ENCODE data around the gene PRRC2B. TPM values are rescaled to one million over a fixed set of nuclear protein-coding genes. Genes with fewer than 3 reads are reported as not detected.

The PRRC2B gene
- total and polyA plus RNA-seq, 7 donors = 22.7 to 114 (median 63.6) TPM

- intact Hi-C loops (cut with DNase I) = no loop called here
- Histone ChIP-seq H3K27ac (no peak overlapping the region), H3K4me3 (no peak overlapping the region), H3K36me3 (ENCODE audit: insufficient read depth in 1 of 2, low read depth in 1 of 2) (no peaks in the 10 kb centered on the region), H3K9me3 (no peaks in the 10 kb centered on the region), H3K27me3 (ENCODE audit: insufficient read depth in 3 of 3, low read length in 2 of 3) (no peaks in the 10 kb centered on the region), H3K4me1 (peaks cover 6% of the 10 kb centered on the region)
- 49 to 63% (median 55%) methylated on average over 8 of the region's 8 CpGs for WGBS, 3 donors
- TF ChIP-seq CTCF (IDR thresholded peaks at IDR 0.05) = no peak
- ATAC-seq (no peak), DNase-seq (no peak)
Measured at GRCh38 chr9:131361202-131361833, 32.6 kb upstream of the PRRC2B start.

- intact Hi-C loops (cut with DNase I) = loop anchor here in 1 of 2 donors (5.0 kb wide), 1 partner anchor 112 kb away; no protein-coding TSS in a partner anchor
- ATAC-seq = no peak
- 27 to 78% (median 30%) methylated on average over 1 of the region's 1 CpG for WGBS, 3 donors
Measured at GRCh38 chr9:131365546-131365945, 28.3 kb upstream of the PRRC2B start.

GRCh38 chr9:131366761-131367401 lies 27.0 kb upstream of the PRRC2B start:
- TF ChIP-seq CTCF (IDR thresholded peaks at IDR 0.05) = peak; percentile 21
- 21 to 28% (median 25%) methylated on average over 6 of the region's 6 CpGs for WGBS, 3 donors
- Histone ChIP-seq H3K4me1 (peaks cover under 1% of the 10 kb centered on the region), H3K4me3 (no peak overlapping the region), H3K9me3 (no peaks in the 10 kb centered on the region), H3K27me3 (ENCODE audit: insufficient read depth in 3 of 3, low read length in 2 of 3) (no peaks in the 10 kb centered on the region), H3K27ac (no peak overlapping the region), H3K36me3 (ENCODE audit: insufficient read depth in 1 of 2, low read depth in 1 of 2) (no peaks in the 10 kb centered on the region)
- ATAC-seq (peak; percentile 52 to 71 (median 66)), DNase-seq (no peak)
- intact Hi-C loops (cut with DNase I) = loop anchor here in 1 of 2 donors (5.0 kb wide), 1 partner anchor 110 kb away; no protein-coding TSS in a partner anchor

More at GRCh38 chr9:131365546-131365945, 28.3 kb upstream of the PRRC2B start:
- Histone ChIP-seq H3K27ac (no peak overlapping the region), H3K36me3 (ENCODE audit: insufficient read depth in 1 of 2, low read depth in 1 of 2) (no peaks in the 10 kb centered on the region), H3K4me3 (no peak overlapping the region), H3K4me1 (peaks cover 6% of the 10 kb centered on the region), H3K9me3 (no peaks in the 10 kb centered on the region), H3K27me3 (ENCODE audit: insufficient read depth in 3 of 3, low read length in 2 of 3) (no peaks in the 10 kb centered on the region)
- no peak for TF ChIP-seq CTCF (IDR thresholded peaks at IDR 0.05)
- no peak for DNase-seq

- DNase-seq (no peak), ATAC-seq (no peak)
- Histone ChIP-seq H3K27ac (no peak overlapping the region), H3K9me3 (no peaks in the 10 kb centered on the region), H3K4me1 (peaks cover 6% of the 10 kb centered on the region), H3K36me3 (ENCODE audit: insufficient read depth in 1 of 2, low read depth in 1 of 2) (no peaks in the 10 kb centered on the region), H3K27me3 (ENCODE audit: insufficient read depth in 3 of 3, low read length in 2 of 3) (no peaks in the 10 kb centered on the region), H3K4me3 (no peak overlapping the region)
- intact Hi-C loops (cut with DNase I) = loop anchor here in 1 of 2 donors (5.0 kb wide), 1 partner anchor 110 kb away; no protein-coding TSS in a partner anchor
- TF ChIP-seq CTCF (IDR thresholded peaks at IDR 0.05) = no peak
- WGBS, 3 donors = 81 to 92% (median 86%) methylated on average over 2 of the region's 2 CpGs
Measured at GRCh38 chr9:131367450-131367849, 26.4 kb upstream of the PRRC2B start.
